HPDE6-E6E7 (cell line): ENCODE results near the gene MFSD11.
"Not testable (repeated sequence)": the region's sequence is repeated elsewhere in the genome, so short reads cannot be mapped to it uniquely, and the experiment has no call there.

Experiments
- DNase-seq: peaks from one replicate; pipeline ENCODE4 v3.0.0; 2011; ENCODE audit warnings: missing footprints; ENCODE audit errors: extremely low spot score

MFSD11 gene

DNA sequence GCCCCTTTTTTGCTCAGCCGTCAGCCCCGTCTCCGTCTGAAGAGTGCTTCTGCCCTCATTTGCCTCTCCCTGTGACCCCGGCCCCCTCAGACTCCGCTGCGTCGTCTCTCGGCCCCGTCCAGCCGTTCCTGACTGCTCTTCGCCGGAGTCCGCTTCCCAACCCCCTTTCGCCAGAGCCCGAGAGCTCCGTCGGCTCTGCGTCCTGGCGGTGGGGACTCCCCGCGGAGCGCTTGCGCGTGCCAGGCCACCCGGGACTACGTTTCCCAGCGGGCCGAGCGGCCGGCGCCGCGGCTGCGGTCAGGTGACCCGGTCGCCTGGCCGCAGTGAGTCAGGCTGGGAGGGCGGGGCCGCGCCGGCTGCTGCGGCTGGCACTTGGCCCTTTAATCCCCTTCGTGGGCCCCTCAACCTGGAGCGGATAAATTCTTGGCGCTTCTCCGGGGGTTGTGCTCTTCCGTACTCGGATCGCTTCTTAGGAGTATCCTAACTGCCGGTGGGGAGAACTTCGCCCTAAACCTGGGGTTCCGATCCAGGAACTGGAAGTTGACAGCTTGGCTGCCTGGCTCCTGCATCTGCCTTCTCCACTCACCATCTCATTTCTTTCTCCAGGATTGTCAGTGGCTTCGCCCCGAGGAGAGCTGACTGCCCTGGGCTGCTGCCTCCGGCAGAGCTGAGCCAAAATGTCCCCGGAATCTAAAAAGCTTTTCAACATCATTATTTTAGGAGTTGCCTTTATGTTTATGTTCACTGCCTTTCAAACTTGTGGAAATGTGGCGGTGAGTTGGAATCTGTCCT lies at the start of gene MFSD11:
Gene MFSD11 (plus strand): TSS at position 444 of the 792 bp plus-strand sequence. CDS start 234 bp downstream, at position 678.
- peak; percentile 99 for DNase-seq

DNA sequence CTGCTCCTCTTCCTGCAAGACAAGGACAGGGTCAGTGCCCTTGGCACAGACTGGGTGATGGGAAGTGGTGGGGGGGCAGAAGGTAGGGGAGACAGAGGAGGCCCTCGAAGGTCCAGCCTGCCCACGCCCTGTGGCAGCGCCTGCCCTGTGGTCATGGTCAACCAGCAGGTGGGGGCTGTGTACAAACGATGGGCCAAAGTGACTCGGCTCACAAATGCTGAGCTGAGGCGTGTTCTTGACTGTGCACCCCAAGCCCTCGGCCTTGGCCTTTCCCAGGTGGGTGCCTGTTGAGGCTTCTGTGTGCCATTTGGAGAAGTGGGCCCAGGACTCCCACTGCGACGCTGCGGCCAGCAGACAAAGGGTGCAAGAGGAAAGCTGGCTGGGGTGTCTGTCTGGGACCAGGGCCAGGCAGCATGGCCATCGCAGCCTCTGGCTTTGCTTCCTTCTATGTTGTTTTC lies 49.7 kb upstream of the MFSD11 start:
- DNase-seq, result no peak

DNA sequence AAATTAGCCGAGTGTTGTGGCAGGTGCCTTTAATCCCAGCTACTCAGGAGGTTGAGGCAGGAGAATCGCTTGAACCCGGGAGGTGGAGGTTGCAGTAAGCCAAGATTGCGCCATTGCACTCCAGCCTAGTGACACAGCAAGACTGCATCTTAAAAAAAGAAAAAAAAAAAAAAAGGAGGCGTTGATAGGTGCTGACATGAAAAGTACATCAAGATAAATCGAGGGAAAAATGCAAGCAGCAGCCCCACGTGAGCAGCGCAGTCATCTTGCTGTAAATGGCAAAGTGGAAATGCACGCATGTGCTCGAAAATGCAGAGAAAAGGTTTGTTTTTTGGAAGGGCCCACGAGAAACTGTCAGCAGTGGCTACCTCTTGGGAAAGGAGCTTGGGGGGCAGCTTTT lies 48.1 kb upstream of the MFSD11 start:
- DNase-seq, result no peak

DNA sequence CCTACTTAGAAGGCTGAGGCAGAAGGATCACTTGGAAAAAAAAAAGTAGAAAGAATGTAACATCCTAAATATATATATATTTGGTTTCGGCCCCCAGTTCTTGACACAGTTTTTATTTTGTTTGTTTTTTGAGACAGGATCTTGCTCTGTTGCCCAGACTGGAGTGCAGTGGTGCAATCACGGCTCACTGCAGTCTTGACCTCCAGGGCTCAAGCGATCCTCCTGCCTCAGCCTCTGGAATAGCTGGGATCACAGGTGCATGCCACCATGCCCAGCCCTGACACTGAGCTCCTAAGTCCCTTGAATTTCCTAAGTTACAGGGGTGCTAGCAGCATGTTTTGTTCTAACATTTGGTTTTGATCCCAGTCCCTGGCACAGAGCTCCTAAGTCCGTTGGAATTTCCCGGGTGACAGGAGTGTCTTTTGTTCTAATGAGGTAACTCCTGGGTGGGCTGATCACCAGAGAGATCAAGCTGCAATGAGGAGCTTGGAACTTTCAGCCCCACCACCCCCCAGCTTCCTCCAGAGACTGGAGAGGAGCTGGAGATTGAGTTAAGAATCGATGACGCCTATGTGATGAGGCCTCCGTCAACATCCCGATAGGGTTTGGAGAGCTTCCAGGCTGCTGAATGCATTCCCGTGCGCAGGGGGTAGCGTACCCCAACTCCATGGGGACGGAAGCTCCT lies 47.2 kb upstream of the MFSD11 start:
- DNase-seq, result no peak

DNA sequence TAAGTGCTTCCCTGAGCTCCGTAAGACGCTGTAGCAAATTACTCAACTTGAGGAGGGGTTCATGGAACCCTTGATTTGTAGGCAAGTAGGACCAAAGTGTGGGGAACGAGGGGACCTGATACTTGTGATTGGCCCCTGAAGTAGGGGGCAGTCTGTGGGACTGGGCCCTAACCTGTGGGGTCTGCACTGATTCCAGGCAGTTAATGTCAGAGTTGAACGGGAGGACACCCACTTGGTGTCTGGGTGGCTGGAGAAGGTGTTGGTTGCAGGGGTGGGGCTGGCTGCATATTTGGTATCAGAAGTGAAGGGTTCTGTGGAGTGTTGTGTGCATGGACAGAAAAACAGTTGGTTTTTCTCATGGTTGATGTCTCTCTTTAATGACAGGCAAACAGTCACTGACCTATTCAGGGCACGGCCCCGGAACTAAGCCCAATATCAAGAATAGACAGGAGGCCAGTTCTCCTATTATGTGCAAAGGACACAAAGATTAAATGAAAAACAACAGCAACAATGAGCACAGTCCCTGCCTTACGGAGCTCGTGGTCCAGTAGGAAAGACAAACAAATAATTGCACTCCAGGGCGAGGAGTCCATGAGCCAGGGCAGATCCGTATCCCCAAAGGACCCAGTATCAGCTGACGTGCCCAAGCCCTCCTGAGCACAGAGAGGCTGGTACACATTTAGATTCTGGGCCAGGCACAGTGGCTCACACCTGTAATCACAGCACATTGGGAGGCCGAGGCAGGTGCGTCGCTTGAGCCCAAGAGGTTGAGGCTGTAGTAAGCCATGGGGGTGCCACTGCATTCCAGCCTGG lies 46.3 kb upstream of the MFSD11 start:
- DNase-seq, result no peak

DNA sequence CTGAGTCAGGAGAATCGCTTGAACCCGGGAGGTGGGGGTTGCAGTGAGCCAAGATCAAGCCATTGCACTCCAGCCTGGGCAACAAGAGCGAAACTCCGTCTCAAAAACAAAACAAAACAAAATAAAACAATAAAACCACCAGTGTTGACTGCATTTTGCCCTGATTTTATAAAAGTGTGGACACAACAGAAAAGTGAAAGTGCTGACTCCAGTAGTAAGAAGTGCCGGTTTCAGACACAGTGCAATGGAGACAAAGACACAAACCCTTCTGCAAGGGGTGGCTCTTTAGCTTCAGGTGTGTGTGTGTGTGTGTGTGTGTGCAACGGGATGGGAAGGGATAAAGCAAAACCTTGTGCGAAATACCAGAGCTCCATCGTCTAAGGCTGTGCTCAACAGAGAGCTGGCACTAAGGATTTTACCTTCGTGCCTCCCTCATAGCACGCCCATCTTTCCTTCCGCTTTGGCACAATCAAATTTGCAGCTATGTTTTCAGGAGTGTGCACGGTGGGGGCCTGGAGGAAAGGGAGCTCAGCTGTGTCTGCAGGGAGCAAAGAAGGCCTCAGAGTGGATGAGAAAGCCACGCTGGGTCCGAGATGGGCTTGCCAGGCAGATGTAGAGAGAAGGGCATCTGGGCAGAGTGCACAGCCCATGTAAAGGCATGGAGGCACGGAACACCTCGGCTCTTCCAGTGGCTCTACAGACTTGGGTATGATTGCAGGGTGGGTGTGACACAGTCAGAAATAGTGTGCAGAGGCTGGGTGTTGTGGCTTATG lies 42.7 kb upstream of the MFSD11 start:
- no peak for DNase-seq

DNA sequence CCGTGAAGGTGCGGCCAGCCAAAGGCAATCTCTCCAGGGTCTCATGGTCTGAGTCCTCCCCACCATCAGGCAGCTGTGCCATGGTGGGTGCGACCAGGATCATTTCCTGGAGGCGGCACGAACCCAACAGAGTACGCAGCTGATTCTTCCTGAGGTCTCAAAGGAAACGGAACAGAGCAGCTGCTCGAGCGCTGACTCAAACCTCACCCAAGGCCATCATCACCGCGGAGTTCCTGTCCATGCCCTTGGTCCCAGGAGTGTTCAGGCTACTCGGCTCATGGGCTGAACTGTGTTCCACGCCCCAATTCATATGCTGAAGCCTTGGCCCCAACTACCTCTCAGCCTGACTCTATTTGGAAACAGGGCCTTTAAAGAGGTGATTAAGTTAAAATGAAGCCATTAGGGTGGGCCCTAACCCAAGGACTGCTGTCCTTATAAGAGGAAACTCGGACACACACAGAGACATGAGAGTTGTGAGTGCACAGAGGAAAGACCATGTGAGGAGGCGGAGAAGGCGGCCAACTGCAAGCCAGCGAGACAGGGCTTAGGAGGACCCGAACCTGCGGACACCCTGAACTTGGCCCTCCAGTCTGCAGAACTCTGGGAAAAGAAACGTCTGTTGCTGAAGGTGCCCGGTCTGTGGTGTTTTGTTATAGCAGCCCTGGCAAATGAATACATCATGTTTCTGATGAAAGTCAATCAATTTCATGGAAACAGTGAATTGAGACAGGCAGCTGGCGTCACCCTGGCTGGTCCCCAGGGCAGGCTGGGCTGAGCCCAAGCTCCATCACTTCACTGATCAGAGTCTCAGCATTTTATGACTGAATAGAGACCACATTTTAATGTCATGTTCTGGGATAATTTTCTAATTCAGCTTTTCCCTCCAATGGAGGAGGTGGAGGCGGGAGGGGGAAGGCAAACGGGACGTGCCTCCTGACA lies 40.9 kb upstream of the MFSD11 start:
- DNase-seq, result no peak

DNA sequence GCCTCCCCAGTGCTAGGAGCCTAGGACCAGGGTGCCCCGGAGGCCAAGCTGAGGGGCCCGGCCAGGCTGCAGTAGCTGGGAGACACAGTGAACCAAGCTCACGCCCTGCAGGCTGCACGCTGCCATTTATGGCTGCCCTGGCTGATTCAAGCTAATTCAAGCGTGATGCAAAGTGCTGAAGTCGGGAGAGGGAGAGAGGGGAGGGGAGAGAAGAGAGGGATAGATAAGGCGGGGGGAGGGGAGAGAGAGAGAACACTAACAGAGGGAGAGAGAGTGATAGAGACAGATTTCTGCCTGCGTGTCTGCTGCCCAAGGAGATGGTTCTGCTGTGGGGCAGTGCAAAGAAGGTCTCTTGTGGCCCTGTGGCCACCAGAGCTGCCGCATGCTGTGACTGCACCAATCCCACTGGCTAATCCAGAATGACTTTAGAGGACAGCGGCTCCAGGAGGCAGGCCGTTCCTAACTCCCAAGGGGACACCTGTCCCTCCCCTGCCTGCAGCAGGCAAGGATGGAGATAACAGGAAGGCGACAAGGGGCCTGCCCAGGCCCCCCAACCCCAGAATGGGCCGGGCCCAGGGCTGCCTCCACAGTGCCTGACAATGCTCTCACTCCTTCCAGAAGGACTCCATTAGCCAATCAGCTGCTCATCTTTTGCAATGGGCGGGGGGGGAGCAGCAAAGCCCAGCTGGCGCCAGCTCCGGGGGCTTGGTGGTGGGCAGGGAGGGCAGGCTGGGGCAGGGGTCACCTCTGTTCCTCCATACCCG lies 40.0 kb upstream of the MFSD11 start:
- no peak for DNase-seq

DNA sequence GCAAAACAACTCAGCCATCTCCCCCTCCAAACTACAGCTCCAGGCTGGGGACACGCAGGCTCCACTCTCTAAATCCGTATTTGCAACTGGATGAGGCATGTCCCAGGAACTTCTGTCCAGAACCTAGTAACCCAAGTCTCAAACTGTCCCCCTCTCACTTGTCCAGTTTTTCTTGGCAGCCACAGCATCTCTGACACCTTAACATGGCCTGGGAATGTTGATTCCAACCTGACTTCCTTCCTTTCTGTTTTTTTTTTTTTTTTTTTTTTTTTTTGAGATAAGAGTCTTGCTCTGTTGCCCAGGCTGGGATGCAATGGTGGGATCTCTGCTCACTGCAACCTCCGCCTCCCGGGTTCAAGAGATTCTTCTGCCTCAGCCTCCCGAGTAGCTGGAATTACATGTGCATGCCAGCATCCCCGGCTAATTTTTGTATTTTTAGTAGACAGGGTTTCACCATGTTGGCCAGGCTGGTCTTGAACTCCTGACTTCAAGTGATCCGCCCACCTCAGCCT lies 39.4 kb upstream of the MFSD11 start:
- not testable (repeated sequence) for DNase-seq

DNA sequence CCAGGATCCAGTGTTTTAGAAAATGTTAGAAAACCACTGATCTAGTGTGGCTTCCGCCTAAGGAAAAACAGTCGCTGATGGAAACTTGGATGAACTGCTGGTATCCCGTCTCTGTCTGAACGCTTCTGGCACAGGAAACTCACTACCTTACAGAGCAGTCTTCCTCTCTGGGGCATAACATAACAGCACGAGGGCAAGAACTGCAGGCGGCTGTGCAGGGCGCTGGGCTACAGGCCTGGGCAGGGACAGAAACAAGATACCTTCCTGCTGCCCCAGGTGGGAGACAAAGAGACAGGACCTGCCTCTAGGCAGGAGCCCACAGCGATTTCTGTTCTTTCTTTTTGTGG lies 37.7 kb upstream of the MFSD11 start:
- peak; percentile 67 for DNase-seq

DNA sequence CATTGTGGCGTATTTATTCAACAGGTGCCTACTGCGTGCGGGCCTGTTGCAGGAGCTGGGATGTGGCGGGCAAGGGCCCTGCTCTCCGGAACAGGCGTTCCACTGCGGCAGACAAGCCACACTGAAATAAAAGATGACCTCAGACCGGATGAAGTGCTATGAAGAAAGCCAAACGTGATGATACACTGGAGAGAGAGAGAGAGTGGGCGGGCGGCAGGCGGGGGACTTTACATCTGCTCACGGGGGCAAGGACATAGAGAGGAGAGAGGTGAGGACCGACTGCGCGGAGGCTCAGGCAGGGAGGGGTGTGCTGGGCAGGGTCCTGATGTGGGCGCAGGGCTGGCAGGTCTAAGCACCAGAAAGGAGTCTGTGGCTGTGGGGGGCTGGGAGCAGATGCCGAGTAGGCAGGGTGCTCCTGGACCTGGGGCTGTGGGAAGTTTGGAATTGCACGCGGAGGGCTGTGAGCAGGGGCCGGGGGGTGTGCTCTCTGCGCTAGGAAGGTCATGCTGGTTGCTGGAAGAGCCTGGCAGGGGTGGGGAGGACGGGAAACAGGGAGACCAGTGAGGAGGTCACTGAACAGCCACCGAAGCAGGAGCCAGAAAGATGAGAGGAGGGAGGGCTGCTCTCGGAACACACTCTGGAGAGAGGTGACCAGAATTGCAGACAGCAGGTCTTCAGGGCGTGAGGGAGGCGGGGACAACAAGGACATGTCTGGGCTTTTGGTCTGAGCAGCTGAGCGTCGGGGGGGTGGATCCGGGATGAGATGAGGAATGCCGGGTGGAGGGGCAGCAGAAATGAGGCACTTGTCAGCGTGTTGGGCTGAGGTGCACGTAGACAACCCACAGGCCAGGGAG lies 37.1 kb upstream of the MFSD11 start:
- DNase-seq, result peak; percentile 86

DNA sequence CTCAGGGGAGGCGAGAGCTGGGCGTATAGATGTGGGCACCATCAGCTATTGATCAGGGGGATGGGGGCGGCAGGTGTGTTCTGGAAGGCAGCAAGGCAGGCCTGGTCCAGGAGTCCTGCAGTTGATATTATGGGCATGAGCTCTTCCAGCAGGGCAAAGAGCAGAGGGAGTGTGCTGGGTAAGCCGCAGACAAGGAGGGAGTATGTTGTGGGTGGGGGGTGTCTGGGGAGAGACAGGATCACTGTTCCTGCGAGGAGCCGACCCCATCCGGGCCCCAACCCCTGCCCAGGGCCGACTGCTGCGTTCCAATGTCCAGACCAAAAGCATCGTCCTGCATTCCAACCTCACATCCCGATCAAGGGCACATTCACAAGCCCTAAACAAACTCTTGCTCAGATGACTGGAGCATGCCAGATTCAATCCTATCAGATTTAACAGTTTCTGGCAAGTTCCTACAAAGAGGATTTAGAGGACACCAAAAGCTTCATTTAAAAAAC lies 36.4 kb upstream of the MFSD11 start:
- no peak for DNase-seq

DNA sequence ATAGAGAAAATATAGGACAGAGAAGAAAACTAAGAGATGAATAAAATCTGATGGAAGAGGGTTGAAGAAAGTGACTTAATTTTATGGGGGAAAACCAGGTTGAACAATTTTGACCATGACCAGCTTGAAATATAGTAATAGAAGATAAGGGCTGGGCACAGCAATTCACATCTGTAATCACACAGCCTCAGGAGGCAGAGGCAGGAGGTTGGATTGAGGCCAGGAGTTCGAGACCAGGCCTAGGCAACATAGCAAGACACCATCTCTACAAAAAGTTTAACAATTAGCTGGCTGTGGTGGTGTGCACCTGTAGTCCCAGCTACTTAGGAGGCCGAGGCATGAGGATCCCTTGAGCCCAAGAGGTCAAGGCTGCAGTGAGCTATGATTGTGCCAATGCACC lies 35.8 kb upstream of the MFSD11 start:
- no peak for DNase-seq

DNA sequence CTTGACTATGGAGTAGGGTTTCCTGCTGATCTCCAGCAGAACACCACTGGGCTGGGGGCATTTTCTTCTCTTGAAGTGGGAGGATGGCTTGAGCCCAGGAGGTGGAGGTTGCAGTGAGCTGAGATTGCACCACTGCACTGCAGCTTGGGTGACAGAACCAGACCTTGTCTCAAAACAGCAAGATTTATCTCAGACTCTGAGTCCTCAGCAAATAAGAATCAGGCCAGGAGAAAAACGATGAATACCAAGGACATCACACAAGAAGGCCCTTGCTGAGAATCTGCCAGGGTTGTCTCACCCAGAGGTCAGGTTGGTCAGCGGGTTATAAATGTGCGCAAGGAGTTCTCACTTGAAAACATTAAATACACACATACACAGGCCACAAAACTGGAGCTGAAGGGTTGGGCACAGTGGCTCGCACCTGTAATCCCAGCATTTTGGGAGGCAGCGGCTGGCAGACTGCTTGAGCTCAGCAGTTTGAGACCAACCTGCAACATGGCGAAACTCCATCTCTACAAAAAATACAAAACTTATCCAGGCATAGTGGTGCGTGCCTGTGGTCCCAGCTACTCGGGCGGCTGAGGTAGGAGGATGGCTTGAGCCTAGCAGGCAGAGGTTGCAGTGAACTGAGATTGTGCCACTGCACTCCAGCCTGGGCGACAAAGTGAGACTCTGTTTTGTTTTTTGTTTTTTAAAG lies 34.8 kb upstream of the MFSD11 start:
- no peak for DNase-seq

DNA sequence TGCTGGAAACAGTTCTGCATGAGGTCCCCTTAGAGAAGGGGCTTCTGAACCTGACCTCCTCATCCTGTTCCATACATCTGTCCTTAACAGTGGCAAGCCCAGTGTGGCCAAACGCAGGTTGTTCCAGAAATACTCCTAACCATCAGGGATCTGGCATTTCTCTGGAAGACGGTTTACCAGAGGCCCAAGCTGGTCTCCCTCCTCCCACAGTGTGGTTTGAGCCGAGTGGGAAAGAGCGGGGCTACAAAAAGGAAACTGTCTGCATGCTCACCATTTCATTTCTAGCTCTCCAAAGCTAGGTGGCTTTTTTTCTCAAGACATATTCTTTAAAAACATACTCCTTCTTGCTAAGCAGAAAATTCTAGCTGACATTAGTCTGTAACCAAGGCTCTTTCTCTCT lies 33.1 kb upstream of the MFSD11 start:
- DNase-seq, result no peak

DNA sequence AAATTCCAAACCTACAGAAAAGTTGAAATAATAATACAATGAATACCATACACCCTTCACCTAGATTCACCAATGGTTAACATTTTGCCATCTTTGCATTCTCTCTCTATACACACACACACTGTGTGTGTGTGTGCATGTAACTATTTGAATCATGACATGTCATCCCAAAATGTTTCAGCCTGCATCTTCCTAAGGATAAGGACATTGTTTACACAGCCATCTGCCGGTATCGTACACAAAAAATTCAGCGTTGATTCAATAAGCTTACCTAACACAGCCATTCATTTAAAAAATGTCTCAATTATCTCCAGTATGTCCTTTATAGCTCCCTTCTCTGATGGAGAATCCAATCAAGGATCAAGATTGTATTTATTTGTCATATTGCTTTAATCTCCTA lies 31.1 kb upstream of the MFSD11 start:
- DNase-seq, result no peak

DNA sequence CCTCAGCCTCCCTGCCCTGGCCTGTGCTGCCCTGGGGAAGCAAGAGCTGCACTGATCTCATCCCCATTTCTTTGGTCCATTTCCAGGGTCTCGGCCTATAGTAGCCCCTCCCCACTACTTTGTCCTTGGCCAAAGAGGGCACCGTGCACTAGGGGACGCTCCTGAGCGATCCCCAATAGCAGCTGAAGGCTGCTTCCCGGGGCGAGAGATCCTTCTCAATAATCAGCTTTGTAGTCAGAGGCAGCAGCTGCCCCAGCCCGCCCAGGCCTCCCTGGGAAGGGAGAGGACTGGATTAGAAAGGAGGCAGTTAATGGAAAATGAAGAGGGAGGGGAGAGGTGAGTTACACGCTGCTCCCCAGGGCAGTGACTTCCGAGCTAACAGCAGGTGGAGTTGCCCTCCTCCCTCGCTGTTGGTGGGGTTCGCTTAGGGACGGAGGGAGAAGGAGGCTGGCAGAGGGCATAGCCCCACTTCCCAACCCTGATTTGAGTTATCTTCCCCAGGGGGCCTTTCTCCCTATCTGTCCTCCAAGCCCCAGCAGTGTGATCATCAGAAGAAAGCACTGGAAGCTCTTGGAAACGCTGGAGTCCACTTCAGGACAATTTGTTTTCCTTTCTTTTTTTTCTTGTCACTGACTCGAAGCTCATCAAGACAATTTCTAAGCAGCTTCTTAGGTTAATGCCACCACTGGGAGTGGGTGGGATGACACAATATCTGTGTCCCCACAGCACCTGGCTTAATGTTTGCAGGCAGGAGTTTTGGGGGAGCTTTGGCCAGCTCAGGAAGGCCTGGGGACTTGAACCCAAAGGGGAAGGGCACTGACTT lies 29.7 kb upstream of the MFSD11 start:
- no peak for DNase-seq
